Measurements from ENCODE around the gene RAB18. TPM values are rescaled to one million over a fixed set of nuclear protein-coding genes. Genes with fewer than 3 reads are reported as not detected.
"Not testable (repeated sequence)": the region's sequence is repeated elsewhere in the genome, so short reads cannot be mapped to it uniquely, and the experiment has no call there.

Gene RAB18
- total RNA-seq, 1 donor from 2014 or later = 61.6 TPM

GRCh38 chr10:27568196-27569175 lies 64.4 kb downstream of the RAB18 start:
- intact Hi-C loops (cut with micrococcal nuclease) = no loop called here
- H3K27me3 Mint-ChIP-seq (ENCODE audit: insufficient read depth) = peaks cover 3% of the 10 kb centered on the region
- DNase-seq (ENCODE audit: low spot score) = no peak
- peaks cover 32% of the 10 kb centered on the region for H3K4me1 Mint-ChIP-seq (ENCODE audit: low read depth)
- peak overlapping the region; percentile 19 for H3K27ac Mint-ChIP-seq
- H3K9me3 Mint-ChIP-seq = no peaks in the 10 kb centered on the region
- peak overlapping the region; percentile 16 for H3K4me3 Mint-ChIP-seq
- H3K36me3 Mint-ChIP-seq (ENCODE audit: low read depth) = peaks cover 3% of the 10 kb centered on the region

DNA sequence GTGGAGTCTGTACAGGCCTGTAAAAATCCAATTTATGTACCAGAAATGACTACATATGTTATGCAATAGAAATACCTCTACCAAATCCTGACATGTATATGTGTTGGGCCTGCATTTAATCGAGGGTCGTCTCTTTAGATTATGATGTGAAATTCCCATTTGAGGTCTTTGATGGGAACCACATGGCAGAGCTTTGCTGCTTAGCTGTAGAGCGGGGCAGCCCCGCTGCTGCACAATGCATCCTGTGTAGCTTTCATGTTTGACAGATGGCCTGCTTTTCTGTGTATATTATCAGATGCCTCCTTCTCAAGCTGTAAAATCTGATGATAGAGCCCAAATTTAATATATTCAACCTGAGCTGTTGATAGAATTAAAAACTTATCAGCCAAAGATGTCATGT lies 65.8 kb downstream of the RAB18 start:
- H3K4me3 Mint-ChIP-seq = no peak overlapping the region

GRCh38 chr10:27577038-27577437 lies 72.9 kb downstream of the RAB18 start:
- H3K4me1 Mint-ChIP-seq (ENCODE audit: low read depth); H3K9me3 Mint-ChIP-seq; H3K27me3 Mint-ChIP-seq (ENCODE audit: insufficient read depth); intact Hi-C loops (cut with micrococcal nuclease); DNase-seq (ENCODE audit: low spot score); H3K4me3 Mint-ChIP-seq; H3K27ac Mint-ChIP-seq; H3K36me3 Mint-ChIP-seq (ENCODE audit: low read depth): not testable (repeated sequence)

More for the DNA sequence above, 65.8 kb downstream of the RAB18 start:
- Mint-ChIP-seq H3K27ac (no peak overlapping the region), H3K9me3 (no peaks in the 10 kb centered on the region), H3K36me3 (ENCODE audit: low read depth) (peaks cover 3% of the 10 kb centered on the region), H3K4me1 (ENCODE audit: low read depth) (peaks cover 19% of the 10 kb centered on the region), H3K27me3 (ENCODE audit: insufficient read depth) (peaks cover 3% of the 10 kb centered on the region)
- intact Hi-C loops (cut with micrococcal nuclease) = no loop called here
- no peak for DNase-seq (ENCODE audit: low spot score)

GRCh38 chr10:27578316-27578715 lies 74.2 kb downstream of the RAB18 start:
- no peaks in the 10 kb centered on the region for H3K36me3 Mint-ChIP-seq (ENCODE audit: low read depth)
- peaks cover 5% of the 10 kb centered on the region for H3K27me3 Mint-ChIP-seq (ENCODE audit: insufficient read depth)
- no peaks in the 10 kb centered on the region for H3K9me3 Mint-ChIP-seq
- H3K27ac Mint-ChIP-seq = no peak overlapping the region
- no peaks in the 10 kb centered on the region for H3K4me1 Mint-ChIP-seq (ENCODE audit: low read depth)
- H3K4me3 Mint-ChIP-seq = no peak overlapping the region
- intact Hi-C loops (cut with micrococcal nuclease) = no loop called here
- DNase-seq (ENCODE audit: low spot score) = no peak

GRCh38 chr10:27581225-27581624 lies 77.1 kb downstream of the RAB18 start:
- Mint-ChIP-seq H3K4me3 (no peak overlapping the region), H3K27me3 (ENCODE audit: insufficient read depth) (peaks cover 6% of the 10 kb centered on the region), H3K27ac (no peak overlapping the region), H3K4me1 (ENCODE audit: low read depth) (no peaks in the 10 kb centered on the region), H3K36me3 (ENCODE audit: low read depth) (no peaks in the 10 kb centered on the region), H3K9me3 (no peaks in the 10 kb centered on the region)
- intact Hi-C loops (cut with micrococcal nuclease) = no loop called here
- DNase-seq (ENCODE audit: low spot score) = no peak

GRCh38 chr10:27584302-27584701 lies 80.2 kb downstream of the RAB18 start:
- H3K4me3 Mint-ChIP-seq = no peak overlapping the region
- H3K9me3 Mint-ChIP-seq = no peaks in the 10 kb centered on the region
- intact Hi-C loops (cut with micrococcal nuclease) = no loop called here
- no peak for DNase-seq (ENCODE audit: low spot score)
- peaks cover 6% of the 10 kb centered on the region for H3K27me3 Mint-ChIP-seq (ENCODE audit: insufficient read depth)
- no peaks in the 10 kb centered on the region for H3K4me1 Mint-ChIP-seq (ENCODE audit: low read depth)
- H3K27ac Mint-ChIP-seq = no peak overlapping the region
- no peaks in the 10 kb centered on the region for H3K36me3 Mint-ChIP-seq (ENCODE audit: low read depth)

Other genes with a start within 250 kb of the RAB18 start
- not detected in 2 replicates for gene MKX, start 241.5 kb downstream of the RAB18 start, total RNA-seq

All from activated T-helper 1 cell treated with anti-CD3 and anti-CD28 coated beads, Interleukin-12 subunit alpha, Interleukin-12 subunit beta, Interleukin-2, Interleukin-4 antibody, amounts not matched to agents 30 ng/mL and 10 ng/mL and 1 ng/mL, durations not matched to agents 14 hours and 24 hours and 36 hours (primary cell).